Right lobe of liver (tissue), 6 donors: ENCODE measurements around the gene SEC14L1. TPM values are rescaled to one million over a fixed set of nuclear protein-coding genes. Genes with fewer than 3 reads are reported as not detected.
A peak's percentile ranks its signal among the peaks of the same experiment; 100 is the strongest.

Source experiments
- ATAC-seq, 4 donors: fragments of 200-7000 bp; cut with Tn5 transposase; one replicate each; pipeline ENCODE4 v1.9.1; 2020; ENCODE audit warnings: mild to moderate bottlenecking in 4 of 4, moderate library complexity in 4 of 4
- DNase-seq, 3 donors: peaks; one replicate each; pipeline ENCODE4 v3.0.0-alpha.2; 2020
- H3K27ac ChIP-seq, 3 donors: fragments of 200-600 bp; one replicate each; pipeline ENCODE4 v1.8.0; 2022
- H3K27me3 ChIP-seq, 2 donors: fragments of 200-600 bp; one replicate each; pipeline ENCODE4 v1.8.0; 2022
- H3K36me3 ChIP-seq, 4 donors: fragments of 200-600 bp; sonication (generic) in 1 of 4; one replicate each; pipeline versions ENCODE4 v1.5.1 to v1.8.0; 2017 to 2022; ENCODE audit warnings: control low read depth in 1 of 4
- H3K4me1 ChIP-seq, 4 donors: fragments of 200-600 bp; sonication (generic) in 1 of 4; one replicate each; pipeline versions ENCODE4 v1.5.1 to v1.8.0; 2017 to 2022; ENCODE audit warnings: control low read depth in 1 of 4
- H3K4me3 ChIP-seq, 3 donors: fragments of 200-600 bp; one replicate each; pipeline ENCODE4 v1.8.0; 2022
- H3K9me3 ChIP-seq, 4 donors: fragments of 200-600 bp; sonication (generic) in 1 of 4; one replicate each; pipeline versions ENCODE4 v1.5.1 to v1.8.0; 2017 to 2022; ENCODE audit warnings: control low read depth in 1 of 4
- CTCF ChIP-seq, 4 donors: fragments of 200-600 bp in 3 of 4; fragments of 450-650 bp in 1 of 4; IDR thresholded peaks; one replicate each; pipeline versions ENCODE4 v1.5.1 to v1.8.0; 2016 to 2022; ENCODE audit warnings: antibody characterized with exemption in 4 of 4, mild to moderate bottlenecking in 2 of 4
- POLR2A ChIP-seq: fragments of 450-650 bp; IDR thresholded peaks from one replicate; pipeline ENCODE4 v1.6.1; 2017; ENCODE audit warnings: antibody characterized with exemption, mild to moderate bottlenecking
- WGBS: methylation state at CpG from one replicate; pipeline ENCODE4 v1.1.6; 2018; ENCODE audit warnings: low coverage, low lambda C conversion rate; ENCODE audit not compliant: insufficient coverage; ENCODE audit errors: missing lambda C conversion rate; 5-methylcytosine and 5-hydroxymethylcytosine counted together
- intact Hi-C, 2 donors: fragments of 100-400 bp; cut with DNase I; formaldehyde crosslinking; loops; one replicate each; pipeline versions ENCODE4 v1.11.2 to v1.14.1; 2022
- total RNA-seq, 6 experiments: library from RNA; depleted of rRNA in 2 of 6; stranded (reverse); fragments of >200 nt in 2 of 6; fragmentation: NEBNext Ultra II Directional in 3 of 6; extraction: Animal tissue kit (Norgen Biotek cat#: 25700) in 3 of 6; gene quantifications; one replicate each; pipeline versions ENCODE4 v1.1.0 to v1.2.4, GENCODE V29; 2016 to 2023
- donor health status: DM: no; HTN: yes; CAD: no.
- donor health status: DM: no; HTN: no; CAD: no.
- donor health status: DM: no; HTN: no; CAD: no.
- donor health status: DM: no; HTN: yes; CAD: no.
- donor health status: DM: no; HTN: yes; CAD: no.

SEC14L1 gene
- total RNA-seq, 6 experiments from 2014 or later, result 21.5 to 44.4 (median 24.9) TPM

- Histone ChIP-seq H3K4me3 (no peak overlapping the region), H3K9me3 (no peaks in the 10 kb centered on the region), H3K4me1 (no peaks in the 10 kb centered on the region), H3K36me3 (peaks cover 0 to 3% (median 0%) of the 10 kb centered on the region in 4 donors), H3K27me3 (no peaks in the 10 kb centered on the region), H3K27ac (no peak overlapping the region)
- no peak for DNase-seq
- 84% methylated on average over 3 of the region's 3 CpGs for WGBS
- no peak for ATAC-seq
- TF ChIP-seq POLR2A, result no peak
- TF ChIP-seq CTCF (IDR thresholded peaks at IDR 0.05), result no peak
- intact Hi-C loops, result no loop called here
Measured at GRCh38 chr17:77177002-77177741, 36.4 kb downstream of the SEC14L1 start.

- no peak for DNase-seq
- intact Hi-C loops, result no loop called here
- no peak overlapping the region for H3K4me3 ChIP-seq
- H3K27me3 ChIP-seq, result no peaks in the 10 kb centered on the region
- H3K27ac ChIP-seq, result no peak overlapping the region
- no peak for ATAC-seq
- H3K36me3 ChIP-seq, result peaks cover 0 to 3% (median 0%) of the 10 kb centered on the region in 4 donors
- TF ChIP-seq POLR2A (no peak), CTCF (IDR thresholded peaks at IDR 0.05) (no peak)
- WGBS, result 92% methylated on average over 5 of the region's 5 CpGs
- H3K4me1 ChIP-seq, result no peaks in the 10 kb centered on the region
- H3K9me3 ChIP-seq, result no peaks in the 10 kb centered on the region
Measured at GRCh38 chr17:77178050-77178449, 37.3 kb downstream of the SEC14L1 start.

- no peaks in the 10 kb centered on the region for H3K9me3 ChIP-seq
- intact Hi-C loops, result no loop called here
- DNase-seq, result no peak
- peaks cover 0 to 3% (median 0%) of the 10 kb centered on the region in 4 donors for H3K36me3 ChIP-seq
- no peak overlapping the region for H3K4me3 ChIP-seq
- H3K27ac ChIP-seq, result no peak overlapping the region
- TF ChIP-seq POLR2A, result no peak
- no peak for TF ChIP-seq CTCF (IDR thresholded peaks at IDR 0.05)
- H3K4me1 ChIP-seq, result no peaks in the 10 kb centered on the region
- no peaks in the 10 kb centered on the region for H3K27me3 ChIP-seq
- 91% methylated on average over 6 of the region's 14 CpGs for WGBS
- ATAC-seq, result peak in 1 of 4 donors; percentile 34
Measured at GRCh38 chr17:77178563-77178962, 37.8 kb downstream of the SEC14L1 start.

- intact Hi-C loops, result no loop called here
- Histone ChIP-seq H3K27me3 (no peaks in the 10 kb centered on the region), H3K9me3 (no peaks in the 10 kb centered on the region), H3K4me1 (no peaks in the 10 kb centered on the region), H3K27ac (peak overlapping the region in 1 of 3 donors; percentile 17), H3K36me3 (no peaks in the 10 kb centered on the region), H3K4me3 (no peak overlapping the region)
- WGBS, result 56% methylated on average over 12 of the region's 16 CpGs
- ATAC-seq (no peak), DNase-seq (no peak)
- TF ChIP-seq POLR2A (no peak), CTCF (IDR thresholded peaks at IDR 0.05) (no peak)
Measured at GRCh38 chr17:77180503-77181357, 40.0 kb downstream of the SEC14L1 start.
